ENCODE data around the gene PREP. TPM values are rescaled to one million over a fixed set of nuclear protein-coding genes. Genes with fewer than 3 reads are reported as not detected.
A peak's percentile ranks its signal among the peaks of the same experiment; 100 is the strongest.

The PREP gene
- total RNA-seq, 5 donors from 2014 or later (not counting 1 experiment from before 2014, with no cell fraction given) = 27.4 to 34.0 (median 30.7) TPM

DNA sequence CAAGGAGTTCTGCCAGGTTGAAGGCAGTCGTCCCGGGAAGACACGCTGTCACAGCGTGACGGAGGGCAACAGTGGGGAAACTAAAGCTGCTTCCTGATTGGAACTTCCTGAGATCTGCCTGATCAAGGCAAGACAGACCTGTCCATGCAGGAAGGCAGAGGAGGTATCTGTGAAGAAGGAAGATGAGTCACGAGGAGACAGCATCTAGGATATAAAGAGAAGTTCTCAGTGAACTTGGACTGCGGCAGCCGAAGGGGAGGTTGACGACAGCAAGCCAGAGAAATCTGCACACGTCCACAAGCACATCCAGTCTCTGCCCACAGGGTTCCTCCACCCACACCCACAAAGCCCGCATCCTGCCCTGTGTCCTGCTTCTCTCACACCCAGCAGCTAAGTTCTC is 38.6 kb downstream of the PREP start:
- peak in 2 of 35 experiments; percentile 6 to 9 for DNase-seq
- H3K9me3 ChIP-seq = no peaks in the 10 kb centered on the region
- ChIA-PET CTCF (no interaction called here), POLR2A (no interaction called here)
- Mint-ChIP-seq H3K27me3 (no peaks in the 10 kb centered on the region), H3K9me3 (no peaks in the 10 kb centered on the region), H3K27ac (peak overlapping the region in 1 of 2 donors; percentile 1), H3K4me1 (peaks cover 3 to 13% (median 9%) of the 10 kb centered on the region in 3 donors), H3K4me3 (no peak overlapping the region), H3K36me3 (peaks cover 62% of the 10 kb centered on the region)
- peaks cover 0 to 7% of the 10 kb centered on the region in 2 experiments for H3K4me1 ChIP-seq (ENCODE audit: control insufficient read depth in 1 of 2, extremely low read depth in 1 of 2, insufficient read depth in 2 of 2, low read length in 2 of 2)
- 70% methylated on average over 10 of the region's 11 CpGs for WGBS (ENCODE audit: insufficient coverage)
- no peaks in the 10 kb centered on the region for H3K27me3 ChIP-seq (replicated peaks in 1 of 2; ENCODE audit: control insufficient read depth in 2 of 2, extremely low read depth in 1 of 2, insufficient read depth in 2 of 2, low read length in 1 of 2)
- no peak overlapping the region for H3K27ac ChIP-seq (ENCODE audit: low read length)
- ATAC-seq (replicated peaks in 1 of 4) = no peak
- peaks cover 4 to 54% of the 10 kb centered on the region in 2 donors for H3K36me3 ChIP-seq (ENCODE audit: control insufficient read depth in 2 of 2, extremely low read depth in 1 of 2, insufficient read depth in 1 of 2, low read length in 1 of 2)
- no peak overlapping the region for H3K4me3 ChIP-seq (ENCODE audit: control insufficient read depth in 1 of 2, extremely low read depth in 1 of 2, low read length in 1 of 2)

- DNase-seq = no peak
- Mint-ChIP-seq H3K27ac (no peak overlapping the region), H3K36me3 (peaks cover 64% of the 10 kb centered on the region), H3K4me1 (peaks cover 0 to 12% (median 9%) of the 10 kb centered on the region in 3 donors), H3K9me3 (no peaks in the 10 kb centered on the region), H3K4me3 (no peak overlapping the region), H3K27me3 (no peaks in the 10 kb centered on the region)
- CTCF ChIA-PET = interaction anchor here in 1 of 2 donors (0.5 kb wide), 1 partner anchor 14 kb away, joined by 4 read pairs; no protein-coding TSS in a partner anchor
- peaks cover 4 to 58% of the 10 kb centered on the region in 2 donors for H3K36me3 ChIP-seq (ENCODE audit: control insufficient read depth in 2 of 2, extremely low read depth in 1 of 2, insufficient read depth in 1 of 2, low read length in 1 of 2)
- WGBS (ENCODE audit: insufficient coverage) = no CpG with 5 or more reads among the region's 1 CpG
- POLR2A ChIA-PET = no interaction called here
- no peak overlapping the region for H3K27ac ChIP-seq (ENCODE audit: low read length)
- peaks cover 0 to 7% of the 10 kb centered on the region in 2 experiments for H3K4me1 ChIP-seq (ENCODE audit: control insufficient read depth in 1 of 2, extremely low read depth in 1 of 2, insufficient read depth in 2 of 2, low read length in 2 of 2)
- no peaks in the 10 kb centered on the region for H3K27me3 ChIP-seq (replicated peaks in 1 of 2; ENCODE audit: control insufficient read depth in 2 of 2, extremely low read depth in 1 of 2, insufficient read depth in 2 of 2, low read length in 1 of 2)
- H3K4me3 ChIP-seq (ENCODE audit: control insufficient read depth in 1 of 2, extremely low read depth in 1 of 2, low read length in 1 of 2) = no peak overlapping the region
- H3K9me3 ChIP-seq = no peaks in the 10 kb centered on the region
- no peak for ATAC-seq (replicated peaks in 1 of 4)
Observed at GRCh38 chr6:105363100-105363754, 39.7 kb downstream of the PREP start.

DNA sequence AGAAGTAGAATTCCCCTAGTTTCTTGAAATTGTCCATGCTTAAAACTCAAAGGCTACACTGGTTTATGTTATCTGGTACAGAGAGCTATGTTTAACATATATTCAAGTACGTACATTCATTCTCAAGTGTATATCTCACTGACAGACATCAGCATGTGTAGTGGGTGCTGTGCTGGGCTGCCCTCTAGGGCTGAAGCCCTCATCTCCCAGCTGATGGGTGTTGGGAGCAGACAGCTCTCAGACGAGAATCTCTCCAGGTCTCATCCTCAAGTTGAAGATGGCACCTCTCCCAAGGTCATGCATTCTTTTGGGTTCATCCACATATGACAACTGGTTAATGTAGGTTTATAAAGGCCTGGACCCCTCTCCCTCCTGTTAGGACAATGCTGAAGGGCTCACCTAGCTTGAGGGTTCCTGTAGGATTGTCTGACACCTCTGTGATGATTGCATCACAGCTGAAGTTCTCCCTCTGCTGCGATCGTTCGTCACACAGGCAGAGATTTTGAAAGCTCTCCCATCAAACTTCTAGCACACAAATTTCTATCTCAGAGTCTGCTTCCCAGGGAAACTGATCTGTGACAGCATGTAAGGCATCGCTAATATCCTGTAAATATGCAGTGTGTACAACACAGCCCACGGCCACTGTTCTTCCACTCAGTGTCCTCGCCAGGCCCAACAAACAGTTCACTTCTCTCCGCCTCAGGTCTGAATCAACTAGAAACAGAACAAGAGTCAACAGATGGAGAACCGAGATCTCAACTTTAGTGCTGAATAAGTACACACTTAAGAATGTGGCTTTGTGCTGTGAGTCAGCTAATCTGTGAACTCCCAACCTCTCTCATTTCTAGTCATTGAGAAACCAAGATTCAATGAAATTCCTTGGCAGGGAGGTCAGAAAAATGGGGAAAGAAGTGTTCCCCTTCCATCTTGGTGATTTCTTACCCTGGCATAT is 43.2 kb downstream of the PREP start:
- H3K36me3 Mint-ChIP-seq = peaks cover 70% of the 10 kb centered on the region
- 75% methylated on average over 3 of the region's 10 CpGs for WGBS (ENCODE audit: insufficient coverage)

GRCh38 chr6:105357165-105357564 is 45.7 kb downstream of the PREP start:
- ATAC-seq (replicated peaks in 1 of 4) (no peak), DNase-seq (no peak)
- Histone ChIP-seq H3K36me3 (ENCODE audit: control insufficient read depth in 2 of 2, extremely low read depth in 1 of 2, insufficient read depth in 1 of 2, low read length in 1 of 2) (peaks cover 0 to 46% of the 10 kb centered on the region in 2 donors), H3K4me3 (ENCODE audit: control insufficient read depth in 1 of 2, extremely low read depth in 1 of 2, low read length in 1 of 2) (no peak overlapping the region), H3K4me1 (ENCODE audit: control insufficient read depth in 1 of 2, extremely low read depth in 1 of 2, insufficient read depth in 2 of 2, low read length in 2 of 2) (no peaks in the 10 kb centered on the region), H3K27me3 (replicated peaks in 1 of 2; ENCODE audit: control insufficient read depth in 2 of 2, extremely low read depth in 1 of 2, insufficient read depth in 2 of 2, low read length in 1 of 2) (no peaks in the 10 kb centered on the region), H3K27ac (ENCODE audit: low read length) (no peak overlapping the region), H3K9me3 (peaks cover 8% of the 10 kb centered on the region)
- 100% methylated on average over 1 of the region's 1 CpG for WGBS (ENCODE audit: insufficient coverage)
- Mint-ChIP-seq H3K9me3 (peaks cover 0 to 19% (median 0%) of the 10 kb centered on the region in 3 donors), H3K4me3 (no peak overlapping the region), H3K27me3 (no peaks in the 10 kb centered on the region), H3K36me3 (peaks cover 59% of the 10 kb centered on the region), H3K4me1 (no peaks in the 10 kb centered on the region), H3K27ac (no peak overlapping the region)
- CTCF ChIA-PET = no interaction called here
- POLR2A ChIA-PET = no interaction called here

More for the DNA sequence above, 43.2 kb downstream of the PREP start:
- H3K4me1 ChIP-seq (ENCODE audit: control insufficient read depth in 1 of 2, extremely low read depth in 1 of 2, insufficient read depth in 2 of 2, low read length in 2 of 2) = peaks cover 0 to 7% of the 10 kb centered on the region in 2 experiments
- H3K27me3 Mint-ChIP-seq = no peaks in the 10 kb centered on the region
- peaks cover 0 to 57% of the 10 kb centered on the region in 2 donors for H3K36me3 ChIP-seq (ENCODE audit: control insufficient read depth in 2 of 2, extremely low read depth in 1 of 2, insufficient read depth in 1 of 2, low read length in 1 of 2)
- POLR2A ChIA-PET = no interaction called here
- peaks cover 0 to 19% (median 0%) of the 10 kb centered on the region in 3 donors for H3K9me3 Mint-ChIP-seq
- no peak overlapping the region for H3K27ac ChIP-seq (ENCODE audit: low read length)
- DNase-seq (no peak), ATAC-seq (replicated peaks in 1 of 4) (no peak)
- H3K27me3 ChIP-seq (replicated peaks in 1 of 2; ENCODE audit: control insufficient read depth in 2 of 2, extremely low read depth in 1 of 2, insufficient read depth in 2 of 2, low read length in 1 of 2) = no peaks in the 10 kb centered on the region
- H3K4me3 ChIP-seq (ENCODE audit: control insufficient read depth in 1 of 2, extremely low read depth in 1 of 2, low read length in 1 of 2) = no peak overlapping the region
- CTCF ChIA-PET = no interaction called here
- H3K27ac Mint-ChIP-seq = no peak overlapping the region
- no peak overlapping the region for H3K4me3 Mint-ChIP-seq
- peaks cover 8% of the 10 kb centered on the region for H3K9me3 ChIP-seq
- peaks cover 0 to 12% (median 8%) of the 10 kb centered on the region in 3 donors for H3K4me1 Mint-ChIP-seq

- H3K27me3 Mint-ChIP-seq = no peaks in the 10 kb centered on the region
- ChIA-PET CTCF (no interaction called here), POLR2A (no interaction called here)
- H3K36me3 ChIP-seq (ENCODE audit: control insufficient read depth in 2 of 2, extremely low read depth in 1 of 2, insufficient read depth in 1 of 2, low read length in 1 of 2) = peaks cover 0 to 46% of the 10 kb centered on the region in 2 donors
- no peaks in the 10 kb centered on the region for H3K4me1 Mint-ChIP-seq
- peaks cover 5% of the 10 kb centered on the region for H3K9me3 ChIP-seq
- no peaks in the 10 kb centered on the region for H3K4me1 ChIP-seq (ENCODE audit: control insufficient read depth in 1 of 2, extremely low read depth in 1 of 2, insufficient read depth in 2 of 2, low read length in 2 of 2)
- H3K4me3 Mint-ChIP-seq = no peak overlapping the region
- H3K27ac ChIP-seq (ENCODE audit: low read length) = no peak overlapping the region
- H3K4me3 ChIP-seq (ENCODE audit: control insufficient read depth in 1 of 2, extremely low read depth in 1 of 2, low read length in 1 of 2) = no peak overlapping the region
- H3K36me3 Mint-ChIP-seq = peaks cover 65% of the 10 kb centered on the region
- H3K27ac Mint-ChIP-seq = no peak overlapping the region
- 100% methylated on average over 1 of the region's 4 CpGs for WGBS (ENCODE audit: insufficient coverage)
- DNase-seq (no peak), ATAC-seq (replicated peaks in 1 of 4) (no peak)
- peaks cover 0 to 15% (median 0%) of the 10 kb centered on the region in 3 donors for H3K9me3 Mint-ChIP-seq
- no peaks in the 10 kb centered on the region for H3K27me3 ChIP-seq (replicated peaks in 1 of 2; ENCODE audit: control insufficient read depth in 2 of 2, extremely low read depth in 1 of 2, insufficient read depth in 2 of 2, low read length in 1 of 2)
Observed at GRCh38 chr6:105352037-105352617, 50.8 kb downstream of the PREP start.

- no peak for ATAC-seq (replicated peaks in 1 of 4)
- Histone ChIP-seq H3K9me3 (no peaks in the 10 kb centered on the region), H3K4me1 (ENCODE audit: control insufficient read depth in 1 of 2, extremely low read depth in 1 of 2, insufficient read depth in 2 of 2, low read length in 2 of 2) (no peaks in the 10 kb centered on the region), H3K27me3 (replicated peaks in 1 of 2; ENCODE audit: control insufficient read depth in 2 of 2, extremely low read depth in 1 of 2, insufficient read depth in 2 of 2, low read length in 1 of 2) (no peaks in the 10 kb centered on the region), H3K27ac (ENCODE audit: low read length) (no peak overlapping the region), H3K4me3 (ENCODE audit: control insufficient read depth in 1 of 2, extremely low read depth in 1 of 2, low read length in 1 of 2) (no peak overlapping the region), H3K36me3 (ENCODE audit: control insufficient read depth in 2 of 2, extremely low read depth in 1 of 2, insufficient read depth in 1 of 2, low read length in 1 of 2) (peaks cover 0 to 38% of the 10 kb centered on the region in 2 donors)
- no peaks in the 10 kb centered on the region for H3K9me3 Mint-ChIP-seq
- no peaks in the 10 kb centered on the region for H3K27me3 Mint-ChIP-seq
- no peak overlapping the region for H3K27ac Mint-ChIP-seq
- H3K4me3 Mint-ChIP-seq = no peak overlapping the region
- WGBS (ENCODE audit: insufficient coverage) = no CpG with 5 or more reads among the region's 1 CpG
- DNase-seq = no peak
- peaks cover 0 to 5% (median 0%) of the 10 kb centered on the region in 3 donors for H3K4me1 Mint-ChIP-seq
- CTCF ChIA-PET = interaction anchor here (0.6 to 0.7 kb wide), 2 partner anchors 14 to 285 kb away, joined by 3 to 4 read pairs; no protein-coding TSS in a partner anchor
- peaks cover 72% of the 10 kb centered on the region for H3K36me3 Mint-ChIP-seq
- POLR2A ChIA-PET = no interaction called here
Observed at GRCh38 chr6:105348897-105349296, 54.0 kb downstream of the PREP start.
